Stimulated activated CD8-positive, alpha-beta memory T cell treated with anti-CD3 and anti-CD28 coated beads, Interleukin-4, amount 100 ng/mL, for 4 hours (primary cell): ENCODE results near the gene XCR1.
"Not testable (repeated sequence)": the region's sequence is repeated elsewhere in the genome, so short reads cannot be mapped to it uniquely, and the experiment has no call there.

Experiments used
- DNase-seq, 2 donors: peaks; one replicate each; pipeline ENCODE4 v3.0.0-alpha.2; 2020; ENCODE audit warnings: low read depth in 2 of 2, low spot score in 1 of 2

XCR1 gene

GRCh38 chr3:46007280-46007679 is 20.0 kb downstream of the XCR1 start:
- DNase-seq, result no peak

GRCh38 chr3:46006238-46007032 is 20.8 kb downstream of the XCR1 start:
- DNase-seq, result no peak

DNA sequence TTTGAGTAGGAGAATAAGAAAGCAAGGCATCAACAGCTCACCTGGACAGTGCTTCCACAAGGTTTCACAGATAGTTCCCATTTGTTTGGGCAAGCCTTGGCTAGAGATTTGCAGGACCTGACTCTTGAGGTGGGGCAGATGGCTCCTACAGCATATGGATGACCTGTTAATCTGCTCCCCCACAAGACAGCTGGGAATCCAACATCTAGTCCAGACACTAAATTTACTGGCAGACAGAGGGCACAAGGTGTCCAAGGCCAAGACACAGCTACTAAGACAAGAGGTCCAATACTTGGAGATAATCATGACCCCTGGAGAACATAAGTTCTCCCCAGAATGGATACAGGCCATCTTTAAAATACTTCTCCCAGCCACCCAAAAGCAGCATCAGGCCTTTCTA is 23.6 kb downstream of the XCR1 start:
- DNase-seq, result not testable (repeated sequence)

DNA sequence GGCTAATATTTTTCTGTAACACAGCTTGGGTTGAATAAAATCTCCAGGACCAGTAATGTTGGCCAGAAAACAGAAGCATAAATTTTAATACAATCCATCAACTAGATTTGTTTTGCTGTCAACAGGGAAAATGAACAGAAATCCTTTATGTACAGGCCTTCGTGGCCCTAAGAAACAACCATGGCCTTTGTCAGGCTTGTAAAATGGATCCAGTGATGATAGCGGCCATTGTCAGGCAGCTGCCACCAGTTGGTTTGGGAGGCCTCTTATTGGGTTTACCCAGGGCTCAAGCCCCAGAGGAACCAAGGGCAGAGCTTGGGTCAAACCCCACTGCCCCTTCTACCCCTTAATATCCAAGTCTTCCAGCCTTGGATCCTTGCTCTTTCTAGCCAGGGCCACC is 26.1 kb downstream of the XCR1 start:
- DNase-seq, result no peak

GRCh38 chr3:45997942-45998341 is 29.3 kb downstream of the XCR1 start:
- DNase-seq, result no peak

DNA sequence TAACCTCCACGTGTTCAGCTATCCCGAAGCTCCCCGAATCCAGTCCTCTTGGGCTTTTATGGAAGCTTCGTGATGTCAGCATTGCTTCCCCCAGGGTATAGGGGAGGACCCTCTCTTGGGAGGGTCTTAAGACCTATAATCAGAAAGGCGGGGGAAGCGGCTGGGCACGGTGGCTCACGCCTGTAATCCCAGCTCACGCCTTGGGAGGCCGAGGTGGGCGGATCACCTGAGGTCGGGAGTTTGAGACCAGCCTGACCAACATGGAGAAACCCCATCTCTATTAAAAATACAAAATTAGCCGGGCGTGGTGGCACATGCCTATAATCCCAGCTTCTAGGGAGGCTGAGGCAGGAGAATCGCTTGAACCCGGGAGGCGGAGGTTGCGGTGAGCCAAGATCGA is 29.8 kb downstream of the XCR1 start:
- DNase-seq, result not testable (repeated sequence)

DNA sequence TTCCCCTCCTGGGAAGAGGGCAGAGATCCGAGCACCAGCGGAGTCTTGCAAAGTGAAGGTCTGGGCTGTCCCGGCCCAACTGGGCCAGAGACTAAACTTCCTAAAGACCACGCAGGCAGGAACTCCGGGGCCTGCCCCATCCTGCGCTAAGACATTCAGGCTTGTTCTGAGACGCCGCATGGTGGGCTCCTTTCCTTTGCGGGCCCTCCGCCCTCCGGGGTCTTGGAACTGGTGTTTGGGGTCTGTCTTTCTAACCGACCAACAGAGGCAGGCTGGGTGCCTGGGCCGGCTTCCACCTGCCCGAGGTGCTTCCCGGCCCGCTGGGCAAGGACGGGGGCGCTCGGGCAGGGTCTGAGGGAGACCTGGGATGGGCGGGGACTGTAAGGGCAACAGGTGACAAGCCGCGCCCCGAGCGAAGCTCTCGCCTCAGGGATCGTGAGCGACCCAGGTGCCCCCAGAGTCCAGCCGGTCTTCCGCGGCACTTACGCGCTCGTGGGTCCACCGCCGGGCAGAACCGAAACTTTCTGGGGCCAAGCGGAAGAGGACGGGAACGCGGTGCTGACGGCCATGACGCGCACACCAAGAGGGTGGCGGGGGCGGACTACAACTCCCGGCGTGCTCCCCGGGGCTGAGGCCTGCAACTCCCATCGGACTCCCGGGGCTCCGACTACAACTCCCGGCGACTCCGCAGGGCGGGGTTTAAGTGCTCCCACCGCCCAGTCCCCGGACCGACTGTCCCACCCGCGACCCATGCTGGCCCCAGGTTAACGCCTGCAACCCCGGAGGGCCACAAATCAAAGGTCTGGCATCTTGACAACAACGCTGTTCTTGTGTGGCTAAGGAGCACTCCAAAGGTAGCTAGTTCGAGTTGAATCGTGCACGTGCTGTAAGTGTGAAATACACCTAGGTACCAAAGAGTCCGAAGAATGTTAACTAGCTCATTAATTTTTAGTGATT is 31.8 kb downstream of the XCR1 start, which contains the start of gene FYCO1:
Gene FYCO1 (minus strand): TSS at position 589 of the 957 bp plus-strand sequence. CDS start 10,914 bp downstream, outside the sequence.
- peak; percentile 68 to 82 for DNase-seq

GRCh38 chr3:45994419-45995235 is 32.7 kb downstream of the XCR1 start:
- DNase-seq, result peak; percentile 31 to 46

DNA sequence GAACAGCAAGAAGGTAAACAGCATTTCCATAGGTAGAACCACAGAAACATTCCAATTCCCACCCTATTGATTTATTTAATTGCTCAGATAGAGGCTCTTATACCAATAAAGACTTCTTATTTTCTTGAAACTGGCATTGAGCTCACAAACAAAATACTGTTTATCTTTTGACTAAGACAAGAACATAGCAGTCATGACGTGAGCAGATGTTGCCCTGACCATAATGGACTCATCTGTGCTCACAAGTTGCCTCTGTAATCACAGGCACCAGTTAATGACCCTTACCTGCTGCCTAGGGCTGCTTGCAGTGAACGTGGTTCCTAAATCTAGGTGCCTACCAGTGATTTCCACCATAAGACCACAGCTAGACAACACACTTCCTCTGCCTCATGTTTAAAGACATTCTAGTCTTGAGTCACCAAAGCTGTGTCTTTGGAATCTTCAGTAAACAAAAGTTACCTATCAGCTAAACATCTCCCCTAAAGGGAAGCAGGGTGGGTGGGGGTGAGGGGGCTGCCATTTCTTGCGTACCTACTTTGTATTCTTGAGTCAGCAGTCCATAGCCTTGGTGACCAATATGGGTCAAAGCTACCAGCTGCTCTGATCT is 33.8 kb downstream of the XCR1 start:
- peak in 1 of 2 donors; percentile 40 for DNase-seq

- DNase-seq, result no peak
Observed at GRCh38 chr3:45992821-45993221, 34.5 kb downstream of the XCR1 start.

- DNase-seq, result no peak
Observed at GRCh38 chr3:45992133-45992729, 35.1 kb downstream of the XCR1 start.

GRCh38 chr3:45991341-45991740 is 35.9 kb downstream of the XCR1 start:
- DNase-seq, result no peak

- DNase-seq, result no peak
Observed at GRCh38 chr3:45990181-45990580, 37.1 kb downstream of the XCR1 start.

DNA sequence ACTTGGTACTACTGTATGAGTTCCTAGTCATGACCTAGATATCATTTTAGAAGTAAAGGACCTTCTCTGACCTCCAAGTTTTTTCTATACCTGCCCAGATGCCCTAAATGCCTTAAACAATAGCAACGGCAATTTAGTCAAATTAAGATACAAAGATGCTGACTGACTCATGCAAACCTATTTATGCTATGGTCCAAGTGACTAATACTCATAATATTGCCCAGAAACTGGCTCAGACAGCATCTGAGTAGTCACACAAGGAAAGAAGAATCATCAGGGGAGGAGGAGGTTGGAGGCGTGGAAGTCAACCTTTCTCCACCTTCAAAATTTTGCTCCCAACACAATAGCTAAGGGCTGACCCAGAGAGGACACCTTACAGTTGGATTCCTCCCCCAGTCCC is 38.5 kb downstream of the XCR1 start:
- no peak for DNase-seq

DNA sequence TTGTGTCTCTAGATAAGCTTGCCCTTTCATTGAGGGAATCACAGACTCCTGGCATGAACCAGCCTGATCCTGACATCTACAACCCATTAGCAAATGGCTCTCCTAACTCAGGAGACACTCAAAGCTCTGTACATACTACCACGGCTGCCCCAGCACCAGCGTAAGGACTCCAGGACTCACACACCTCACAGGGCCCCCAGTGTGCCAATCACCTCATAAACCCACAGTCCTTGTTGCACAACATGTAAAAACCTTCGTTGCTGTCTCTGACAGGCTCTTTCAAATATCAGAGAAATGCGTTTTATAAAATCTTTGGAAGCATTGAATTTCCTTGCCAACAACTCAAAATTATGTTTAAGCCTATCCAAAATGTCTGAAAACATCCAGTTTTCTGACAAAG is 38.9 kb downstream of the XCR1 start:
- DNase-seq, result no peak

DNA sequence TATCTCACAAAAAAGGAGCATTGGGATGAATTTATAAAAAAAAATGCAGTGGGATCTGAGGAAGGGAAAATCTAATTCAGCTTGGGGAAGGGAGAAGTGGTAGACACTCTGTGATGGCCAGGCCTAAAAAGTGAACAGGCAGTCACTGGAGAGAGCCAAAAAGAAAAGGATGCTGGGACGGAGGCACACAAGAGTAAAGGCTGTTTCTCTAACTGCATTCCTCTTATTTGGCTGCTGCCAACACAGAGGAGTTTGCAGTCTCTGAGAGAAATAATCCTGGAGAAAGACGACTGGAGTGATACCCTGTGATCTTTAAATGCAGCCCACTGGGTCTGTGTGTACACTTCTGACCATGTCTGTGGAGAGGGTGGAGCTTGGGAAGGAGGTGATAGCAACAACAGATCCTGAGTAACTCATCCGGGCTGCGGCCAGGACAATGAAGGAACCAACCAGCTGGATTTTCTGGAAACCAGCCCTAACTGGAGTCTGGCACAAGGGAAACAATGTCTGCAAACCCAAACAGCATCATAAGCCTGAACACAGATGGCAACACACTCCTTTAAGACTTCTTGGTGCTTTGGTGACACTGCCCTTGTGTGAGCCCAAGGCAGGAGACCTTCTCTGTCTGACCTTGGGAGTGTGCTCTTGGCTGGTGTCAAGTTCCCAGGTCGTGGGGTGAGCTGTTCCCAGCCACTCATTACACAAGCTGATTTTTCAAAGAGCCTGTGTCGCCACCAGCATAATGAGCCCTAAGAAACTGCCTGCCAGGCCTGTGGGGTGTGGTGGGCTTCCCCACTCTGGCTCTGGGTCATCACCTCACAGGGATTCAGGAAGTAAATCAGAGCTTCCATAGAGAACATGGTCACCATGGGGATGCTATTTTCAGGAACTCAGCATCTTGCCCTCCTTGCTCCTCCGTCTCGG is 39.7 kb downstream of the XCR1 start:
- no peak for DNase-seq

DNA sequence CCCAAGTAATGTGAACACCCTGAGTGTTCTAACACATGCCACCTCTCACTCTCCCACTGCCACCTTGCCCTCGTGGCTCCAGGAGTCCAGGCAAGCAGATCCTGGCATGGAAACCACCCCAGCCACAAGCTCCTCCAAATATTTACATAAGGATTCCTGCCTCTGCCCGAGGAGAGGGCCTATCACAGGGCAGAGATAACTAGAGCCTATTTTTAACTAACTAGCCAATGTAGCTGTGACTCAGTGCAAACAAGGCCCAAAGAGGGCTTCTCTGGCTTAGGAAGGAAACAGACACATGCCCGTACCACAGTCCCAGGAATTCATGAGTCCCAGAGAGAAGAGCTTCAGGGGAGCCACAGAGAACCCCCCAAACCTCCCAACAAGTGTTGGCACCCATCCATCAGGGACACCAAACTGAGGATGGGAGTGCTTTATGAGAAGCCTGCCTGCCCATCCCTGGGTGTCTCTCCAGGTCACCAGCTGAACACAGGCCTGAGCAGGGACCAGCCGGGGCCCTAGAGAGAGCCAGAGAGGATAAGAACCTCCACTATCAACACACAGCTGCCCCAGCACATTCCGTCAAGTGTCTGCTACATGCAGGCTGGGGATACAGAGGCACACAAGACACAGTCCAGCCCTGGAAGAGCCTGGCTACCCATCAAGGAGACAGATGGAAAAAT is 40.8 kb downstream of the XCR1 start:
- no peak for DNase-seq

DNA sequence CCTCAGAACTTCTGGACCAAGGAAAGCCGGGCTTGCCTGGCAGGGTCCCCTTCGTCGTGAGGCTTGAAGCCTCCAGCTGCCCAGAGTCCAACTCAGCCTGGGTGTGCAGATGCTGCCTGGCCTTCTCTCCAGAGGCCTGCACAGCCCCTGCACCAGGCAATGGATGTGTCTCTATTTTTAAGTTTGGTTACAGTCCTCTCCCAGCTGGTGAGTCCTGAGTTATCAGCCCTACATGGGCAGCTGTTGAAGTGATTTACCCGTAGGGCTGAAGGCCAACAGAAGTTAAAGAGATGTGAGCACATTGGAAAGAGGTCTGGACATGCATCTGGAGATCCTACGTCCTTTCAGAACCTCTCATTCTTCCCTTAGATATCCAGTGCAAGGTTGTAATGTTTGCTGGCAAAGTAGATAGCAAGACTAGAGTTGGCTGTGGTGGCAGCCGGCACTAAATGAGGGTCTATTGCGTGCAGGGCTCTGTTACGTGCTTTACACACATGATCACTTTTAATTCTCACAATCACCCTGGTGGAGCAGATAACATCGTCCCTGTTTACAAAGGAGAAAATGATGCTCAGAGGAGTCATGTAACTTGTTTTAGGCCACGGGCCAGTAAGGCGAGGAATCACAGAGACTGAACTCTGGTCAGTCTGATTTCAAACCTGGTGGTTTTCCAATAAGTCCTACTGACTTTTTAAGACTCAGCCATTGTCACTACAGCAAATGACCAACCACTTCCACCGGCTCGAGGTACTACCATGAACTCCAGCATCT is 41.6 kb downstream of the XCR1 start:
- DNase-seq, result no peak
